IMR-90 (cell line): ENCODE data around the gene SERPINI1. TPM values are rescaled to one million over a fixed set of nuclear protein-coding genes. Genes with fewer than 3 reads are reported as not detected.

Source experiments
- ATAC-seq: fragments of 200-7000 bp; cut with Tn5 transposase; 2 replicates; pipeline ENCODE4 v1.9.1; 2020; ENCODE audit warnings: low read depth, mild to moderate bottlenecking, moderate library complexity
- BruUV-seq: library from RNA; stranded (reverse); fragments of 400-500 nt; replicated peaks from 2 replicates; lab custom pipeline; 2021; lab: Mats Ljungman, UMichigan
- CTCF ChIA-PET: fragments of 300-600 bp; formaldehyde crosslinking; extraction: SDS; loops from one replicate; lab custom pipeline; 2021; ENCODE audit warnings: antibody characterized with exemption; lab: Yijun Ruan, JAX
- POLR2A ChIA-PET: fragments of 300-600 bp; sonication (Branson Sonifier 250); formaldehyde crosslinking; loops from one replicate; lab custom pipeline; 2022; ENCODE audit warnings: antibody characterized with exemption; ENCODE audit not compliant: unreplicated experiment; lab: Charles Lee
- DNase-seq: peaks from one replicate; pipeline ENCODE4 v3.0.0; 2013
- H2AFZ ChIP-seq: replicated peaks from 2 replicates; pipeline ENCODE3; 2013; ENCODE audit warnings: low read length, mild to moderate bottlenecking; ENCODE audit not compliant: poor library complexity
- H2AK5ac ChIP-seq: 2 replicates; pipeline ENCODE4 v1.6.1; 2013; ENCODE audit warnings: low read depth, low read length, inconsistent platforms
- H2AK9ac ChIP-seq: replicated peaks from 2 replicates; pipeline ENCODE3; 2013; ENCODE audit warnings: mild to moderate bottlenecking, low read depth, low read length, moderate library complexity; ENCODE audit not compliant: poor library complexity
- H2BK120ac ChIP-seq: 2 replicates; pipeline ENCODE4 v1.6.1; 2013; ENCODE audit warnings: low read depth, low read length, inconsistent platforms
- H2BK15ac ChIP-seq: 3 replicates; pipeline ENCODE4 v1.6.1; 2013; ENCODE audit warnings: low read depth, low read length, inconsistent platforms
- H2BK20ac ChIP-seq: 2 replicates; pipeline ENCODE4 v1.6.1; 2013; ENCODE audit warnings: low read depth, mild to moderate bottlenecking, inconsistent platforms, low read length, moderate library complexity
- H2BK5ac ChIP-seq: 2 replicates; pipeline ENCODE4 v1.6.1; 2013; ENCODE audit warnings: mild to moderate bottlenecking, low read depth, low read length, inconsistent platforms; ENCODE audit not compliant: poor library complexity, severe bottlenecking
- H3K14ac ChIP-seq: replicated peaks from 2 replicates; pipeline ENCODE4 v1.6.1; 2013; ENCODE audit warnings: low read depth, low read length, inconsistent platforms
- H3K18ac ChIP-seq: 2 replicates; pipeline ENCODE4 v1.6.1; 2013; ENCODE audit warnings: low read depth, low read length, control low read depth
- H3K23ac ChIP-seq: 2 replicates; pipeline ENCODE4 v1.6.1; 2013; ENCODE audit warnings: low read depth, low read length, inconsistent platforms
- H3K27ac ChIP-seq: 2 replicates; pipeline ENCODE4 v1.5.1; 2013; ENCODE audit warnings: mild to moderate bottlenecking, control low read depth, low read length; ENCODE audit not compliant: insufficient read depth
- H3K27me3 ChIP-seq: 2 replicates; pipeline ENCODE4 v1.6.1; 2013; ENCODE audit warnings: low read length; ENCODE audit not compliant: control insufficient read depth, insufficient read depth
- H3K36me3 ChIP-seq: 2 replicates; pipeline ENCODE4 v1.6.1; 2013; ENCODE audit warnings: low read length, mixed read lengths; ENCODE audit not compliant: control insufficient read depth, insufficient read depth
- H3K4ac ChIP-seq: 2 replicates; pipeline ENCODE4 v1.6.1; 2013; ENCODE audit warnings: low read depth, low read length, inconsistent platforms
- H3K4me1 ChIP-seq: 2 replicates; pipeline ENCODE4 v1.6.1; 2013; ENCODE audit warnings: low read length, mixed read lengths; ENCODE audit not compliant: control insufficient read depth, insufficient read depth
- H3K4me2 ChIP-seq: 2 replicates; pipeline ENCODE4 v1.6.1; 2013; ENCODE audit warnings: low read depth, mild to moderate bottlenecking, control low read depth, low read length, moderate library complexity
- H3K4me3 ChIP-seq: 2 replicates; pipeline ENCODE4 v1.5.1; 2013; ENCODE audit warnings: low read depth, mild to moderate bottlenecking, control low read depth, low read length, moderate library complexity; ENCODE audit not compliant: insufficient read depth
- H3K56ac ChIP-seq: 2 replicates; pipeline ENCODE4 v1.6.1; 2013; ENCODE audit warnings: low read length, inconsistent platforms; ENCODE audit not compliant: insufficient read depth; ENCODE audit errors: extremely low read depth
- H3K79me1 ChIP-seq, 2 experiments: 2 replicates each; pipeline ENCODE4 v1.6.1; 2013; ENCODE audit warnings: low read length in 2 of 2, inconsistent platforms in 1 of 2, low read depth in 1 of 2
- H3K9ac ChIP-seq: 2 replicates; pipeline ENCODE4 v1.6.1; 2013; ENCODE audit warnings: low read depth, low read length, control low read depth
- H3K9me1 ChIP-seq: 2 replicates; pipeline ENCODE4 v1.6.1; 2013; ENCODE audit warnings: low read length, inconsistent platforms; ENCODE audit not compliant: insufficient read depth
- H3K9me3 ChIP-seq: 2 replicates; pipeline ENCODE4 v1.6.1; 2013; ENCODE audit warnings: low read length; ENCODE audit not compliant: control insufficient read depth, insufficient read depth
- H4K20me1 ChIP-seq: 2 replicates; pipeline ENCODE4 v1.6.1; 2013; ENCODE audit warnings: low read length, inconsistent platforms; ENCODE audit not compliant: insufficient read depth
- H4K5ac ChIP-seq: 2 replicates; pipeline ENCODE4 v1.6.1; 2013; ENCODE audit warnings: mild to moderate bottlenecking, low read depth, low read length, control low read depth
- H4K8ac ChIP-seq, 2 experiments: 2 replicates each; pipeline ENCODE4 v1.6.1; 2013; ENCODE audit warnings: low read depth in 2 of 2, low read length in 2 of 2, control low read depth in 1 of 2, inconsistent platforms in 1 of 2
- H4K91ac ChIP-seq: 2 replicates; pipeline ENCODE4 v1.6.1; 2013; ENCODE audit warnings: low read depth, low read length, inconsistent platforms; ENCODE audit not compliant: insufficient read depth
- BHLHE40 ChIP-seq: fragments of 150-350 bp; IDR thresholded peaks from 2 replicates; pipeline ENCODE4 v1.6.1; 2016; ENCODE audit warnings: mild to moderate bottlenecking, low read depth, low read length
- CTCF ChIP-seq: conservative IDR thresholded peaks from 2 replicates; pipeline ENCODE4 v1.5.1; 2012; ENCODE audit warnings: mild to moderate bottlenecking, low read depth, low read length, improper control_type of control experiment
- NFE2L2 ChIP-seq: fragments of 150-350 bp; IDR thresholded peaks from 2 replicates; pipeline ENCODE4 v1.6.1; 2016; ENCODE audit warnings: low read depth, mild to moderate bottlenecking, low read length
- RAD21 ChIP-seq: IDR thresholded peaks from 2 replicates; pipeline ENCODE4 v1.6.1; 2012; ENCODE audit warnings: low read length, improper control_type of control experiment
- WGBS, 2 experiments: methylation state at CpG; one replicate each; pipeline versions ENCODE4 v1.1.5 to v1.1.7; 2013; ENCODE audit warnings: missing lambda C conversion rate in 2 of 2; ENCODE audit not compliant: insufficient read length in 1 of 2; ENCODE audit errors: extremely low coverage in 2 of 2; 5-methylcytosine and 5-hydroxymethylcytosine counted together
- dilution Hi-C: fragments of 300-500 bp; cut with HindIII; formaldehyde crosslinking; loops from one replicate; pipeline ENCODE4 v1.14.3; 2018; ENCODE audit warnings: low sequenced_read_pairs; ENCODE audit not compliant: unreplicated experiment
- in situ Hi-C: fragments of 300-500 bp; cut with MboI; formaldehyde crosslinking; loops from 3 replicates; pipeline ENCODE4 v1.14.3; 2019; ENCODE audit warnings: low sequenced_read_pairs, inconsistent platforms, mixed read lengths
- intact Hi-C: fragments of 100-400 bp; cut with micrococcal nuclease; formaldehyde crosslinking; loops from 2 replicates; pipeline ENCODE4 v1.10.0; 2022
- polyA plus RNA-seq, 3 experiments: library from polyadenylated mRNA; depleted of rRNA; stranded (reverse); fragments of >200 nt; gene quantifications; 2 replicates each; pipeline ENCODE4 v1.2.3, GENCODE V29; 2012; ENCODE audit warnings: low replicate concordance in 1 of 3
- total RNA-seq: library from RNA; depleted of rRNA; stranded (reverse); fragments of >200 nt; gene quantifications from 2 replicates; pipeline ENCODE4 v1.2.3, GENCODE V29; 2012

Gene SERPINI1
- total and polyA plus RNA-seq, 2 of the 4 experiments (the other 2 are of a cell fraction) = 0.36 to 1.3 TPM

GRCh38 chr3:167837466-167837865 lies 101.9 kb downstream of the SERPINI1 start:
- no peak overlapping the region for H2AFZ ChIP-seq
- POLR2A ChIA-PET = no interaction called here

More at GRCh38 chr3:167837466-167837865, 101.9 kb downstream of the SERPINI1 start:
- no peaks in the 10 kb centered on the region for H3K36me3 ChIP-seq
- intact Hi-C loops (loop anchor here (1.0 to 5.0 kb wide), 2 partner anchors 45 to 203 kb away; no protein-coding TSS in a partner anchor), in situ Hi-C loops (no loop called here), dilution Hi-C loops (no loop called here)
- no TSS peak for BruUV-seq
- no peaks in the 10 kb centered on the region for H3K27me3 ChIP-seq
- H3K14ac ChIP-seq = no peak overlapping the region
- ATAC-seq (no peak), DNase-seq (no peak)
- H3K9me1 ChIP-seq = no peaks in the 10 kb centered on the region
- CTCF ChIA-PET = no interaction called here
- no peaks in the 10 kb centered on the region for H3K4me1 ChIP-seq
- H3K56ac ChIP-seq = no peak overlapping the region
- H3K4me3 ChIP-seq = no peak overlapping the region
- H3K9ac ChIP-seq = no peak overlapping the region
- no peak overlapping the region for H2BK15ac ChIP-seq
- H2BK5ac ChIP-seq = no peak overlapping the region
- H2AK9ac ChIP-seq = no peak overlapping the region
- H2BK120ac ChIP-seq = no peak overlapping the region
- no peak overlapping the region for H2AK5ac ChIP-seq
- H3K23ac ChIP-seq = no peak overlapping the region
- H3K4ac ChIP-seq = no peak overlapping the region
- no peak overlapping the region for H3K4me2 ChIP-seq
- H3K9me3 ChIP-seq = no peaks in the 10 kb centered on the region
- H3K27ac ChIP-seq = no peak overlapping the region
- H4K8ac ChIP-seq = no peak overlapping the region
- H4K20me1 ChIP-seq = no peaks in the 10 kb centered on the region
- WGBS, 2 experiments = no CpG with 5 or more reads among the region's 2 CpGs
- H3K79me1 ChIP-seq = no peaks in the 10 kb centered on the region
- H2BK20ac ChIP-seq = no peak overlapping the region
- no peak overlapping the region for H4K91ac ChIP-seq
- H3K18ac ChIP-seq = no peak overlapping the region
- 0 out of 2 replicates have a peak, but pooled peaks have one; percentile 19 for TF ChIP-seq CTCF
- 0 out of 2 replicates have a peak, but pooled peaks have one; percentile 9 for TF ChIP-seq RAD21
- TF ChIP-seq NFE2L2 = no peak
- TF ChIP-seq BHLHE40 = no peak
- no peak overlapping the region for H4K5ac ChIP-seq
